Lung (tissue), 12 donors: Measurements from ENCODE around the gene SNAPC1. TPM values are rescaled to one million over a fixed set of nuclear protein-coding genes. Genes with fewer than 3 reads are reported as not detected.
"Not testable (repeated sequence)": the region's sequence is repeated elsewhere in the genome, so short reads cannot be mapped to it uniquely, and the experiment has no call there.

Experiments
- ATAC-seq: fragments of 200-7000 bp; cut with Tn5 transposase; one replicate; pipeline ENCODE4 v1.9.1; 2020; ENCODE audit warnings: moderate number of reproducible peaks; ENCODE audit not compliant: insufficient read depth, low FRiP score
- DNase-seq, 3 donors: peaks; one replicate each; pipeline ENCODE4 v3.0.0-alpha.2; 2013 to 2017
- H3K27ac ChIP-seq, 2 donors: one replicate each; pipeline ENCODE4 v1.5.1; 2013; ENCODE audit warnings: mild to moderate bottlenecking in 2 of 2, moderate library complexity in 2 of 2, control low read depth in 1 of 2, inconsistent platforms in 1 of 2, low read depth in 1 of 2, low read length in 1 of 2
- H3K27me3 ChIP-seq, 3 donors: one replicate each; pipeline ENCODE4 v1.5.1; 2013; ENCODE audit warnings: low read length in 2 of 3; ENCODE audit not compliant: control insufficient read depth in 3 of 3, insufficient read depth in 3 of 3
- H3K36me3 ChIP-seq, 4 donors: one replicate each; pipeline ENCODE4 v1.5.1; 2013; ENCODE audit warnings: low read length in 4 of 4, mild to moderate bottlenecking in 1 of 4, moderate library complexity in 1 of 4; ENCODE audit not compliant: control insufficient read depth in 4 of 4, insufficient read depth in 4 of 4
- H3K4me1 ChIP-seq, 5 donors: one replicate each; pipeline ENCODE4 v1.5.1; 2013; ENCODE audit warnings: low read length in 5 of 5, mild to moderate bottlenecking in 2 of 5, moderate library complexity in 1 of 5; ENCODE audit not compliant: control insufficient read depth in 5 of 5, insufficient read depth in 5 of 5
- H3K4me3 ChIP-seq: one replicate; pipeline ENCODE4 v1.5.1; 2013; ENCODE audit warnings: mild to moderate bottlenecking, control low read depth, moderate library complexity
- H3K9ac ChIP-seq, 2 donors: one replicate each; pipeline ENCODE4 v1.5.1; 2013; ENCODE audit warnings: low read length in 2 of 2, control low read depth in 1 of 2; ENCODE audit not compliant: insufficient read depth in 1 of 2
- H3K9me3 ChIP-seq, 4 donors: one replicate each; pipeline ENCODE4 v1.5.1; 2013; ENCODE audit warnings: low read length in 3 of 4, mild to moderate bottlenecking in 1 of 4, moderate library complexity in 1 of 4; ENCODE audit not compliant: control insufficient read depth in 4 of 4, insufficient read depth in 3 of 4
- WGBS, 2 donors: extraction: QIAGEN DNeasy Blood & Tissue Kit; methylation state at CpG; one replicate each; pipeline ENCODE4 v1.1.7; 2013; 5-methylcytosine and 5-hydroxymethylcytosine counted together
- polyA plus RNA-seq, 2 donors: library from polyadenylated mRNA; stranded (reverse); fragments of 200-250 nt; gene quantifications; one replicate each; pipeline ENCODE4 v1.2.1, GENCODE V29; 2013
- total RNA-seq, 2 donors: library from RNA; depleted of rRNA in 1 of 2; stranded (reverse); fragments of >200 nt in 1 of 2; gene quantifications; one replicate each; pipeline ENCODE4 v1.2.1, GENCODE V29; 2014 to 2021
- TF ChIP-seq, protein P1 (sequence below): IDR thresholded peaks from 2 replicates; pipeline ENCODE4 v1.5.1; 2012; ENCODE audit warnings: mild to moderate bottlenecking; ENCODE audit errors: control extremely low read depth, extremely low read depth
- donor health status: control.
- donor health status: control.
- donor health status: Bipolar disorder and iron deficiency.
- donor health status: healthy.
- donor health status: DM: yes; HTN: yes; CAD: no.

Gene SNAPC1
- total and polyA plus RNA-seq, 4 donors, result 4.2 to 9.5 (median 6.8) TPM

DNA sequence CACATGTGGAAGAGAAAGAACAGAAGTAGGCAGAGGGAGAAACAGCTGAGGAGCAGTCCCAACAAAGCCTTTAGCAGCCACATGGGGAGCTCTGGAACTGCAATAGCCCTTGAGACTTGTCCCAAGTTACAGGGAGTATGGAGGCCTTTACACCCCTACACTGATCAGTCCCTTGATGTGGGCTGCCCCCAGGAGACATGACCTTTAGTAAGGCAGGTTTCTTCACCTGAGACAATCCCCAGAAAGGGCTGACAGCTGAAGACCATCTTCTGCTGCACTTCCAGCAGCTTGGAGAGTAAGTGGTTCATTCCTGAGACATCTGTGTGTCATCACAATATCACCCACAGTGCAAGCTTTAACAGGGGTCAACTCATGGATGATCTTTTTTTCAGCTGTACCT lies 8.6 kb upstream of the SNAPC1 start:
- Histone ChIP-seq H3K4me3 (no peak overlapping the region), H3K9ac (no peak overlapping the region), H3K9me3 (no peaks in the 10 kb centered on the region), H3K36me3 (no peaks in the 10 kb centered on the region), H3K4me1 (peaks cover 0 to 12% (median 0%) of the 10 kb centered on the region in 5 donors), H3K27me3 (no peaks in the 10 kb centered on the region), H3K27ac (no peak overlapping the region)
- TF ChIP-seq, protein P1, sequence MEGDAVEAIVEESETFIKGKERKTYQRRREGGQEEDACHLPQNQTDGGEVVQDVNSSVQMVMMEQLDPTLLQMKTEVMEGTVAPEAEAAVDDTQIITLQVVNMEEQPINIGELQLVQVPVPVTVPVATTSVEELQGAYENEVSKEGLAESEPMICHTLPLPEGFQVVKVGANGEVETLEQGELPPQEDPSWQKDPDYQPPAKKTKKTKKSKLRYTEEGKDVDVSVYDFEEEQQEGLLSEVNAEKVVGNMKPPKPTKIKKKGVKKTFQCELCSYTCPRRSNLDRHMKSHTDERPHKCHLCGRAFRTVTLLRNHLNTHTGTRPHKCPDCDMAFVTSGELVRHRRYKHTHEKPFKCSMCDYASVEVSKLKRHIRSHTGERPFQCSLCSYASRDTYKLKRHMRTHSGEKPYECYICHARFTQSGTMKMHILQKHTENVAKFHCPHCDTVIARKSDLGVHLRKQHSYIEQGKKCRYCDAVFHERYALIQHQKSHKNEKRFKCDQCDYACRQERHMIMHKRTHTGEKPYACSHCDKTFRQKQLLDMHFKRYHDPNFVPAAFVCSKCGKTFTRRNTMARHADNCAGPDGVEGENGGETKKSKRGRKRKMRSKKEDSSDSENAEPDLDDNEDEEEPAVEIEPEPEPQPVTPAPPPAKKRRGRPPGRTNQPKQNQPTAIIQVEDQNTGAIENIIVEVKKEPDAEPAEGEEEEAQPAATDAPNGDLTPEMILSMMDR, result no peak
- ATAC-seq (no peak), DNase-seq (no peak)

DNA sequence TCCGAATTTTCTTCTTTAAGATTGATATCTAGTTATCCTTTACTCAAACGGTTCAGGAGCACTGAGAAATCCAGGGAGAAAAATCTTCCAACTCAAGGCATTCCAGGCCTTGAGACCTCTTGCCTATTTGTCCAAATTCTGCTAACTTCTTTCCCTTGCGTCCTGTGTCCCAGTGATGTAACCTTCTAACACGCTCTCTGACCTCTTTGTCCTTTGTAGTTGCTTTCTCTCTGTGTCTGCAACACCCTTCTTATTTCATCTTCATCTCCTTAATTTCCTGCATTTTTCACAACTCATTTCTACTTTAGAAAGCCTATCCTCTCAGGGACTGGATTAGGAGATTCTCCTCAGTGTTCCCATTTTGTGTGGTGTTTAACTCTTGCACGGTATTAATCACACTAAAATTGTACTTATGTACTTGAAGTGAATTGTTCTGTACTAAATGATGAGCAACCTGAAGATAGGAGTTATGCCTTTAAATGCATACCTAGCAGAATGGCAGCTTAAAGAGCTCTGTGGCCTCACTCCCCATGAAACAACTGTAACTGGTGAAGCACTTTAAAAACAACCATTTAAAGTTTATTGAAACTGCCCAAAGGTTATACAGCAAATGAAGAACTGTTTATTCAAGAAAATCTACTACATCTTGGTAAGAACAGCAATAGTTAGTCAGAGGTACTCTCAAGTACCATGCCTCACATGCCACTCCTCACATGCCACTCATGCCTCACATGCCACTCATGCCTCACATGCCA lies 7.4 kb upstream of the SNAPC1 start:
- H3K9ac ChIP-seq, result no peak overlapping the region
- H3K4me1 ChIP-seq, result peaks cover 0 to 12% (median 0%) of the 10 kb centered on the region in 5 donors
- TF ChIP-seq, protein P1, result no peak
- DNase-seq (no peak), ATAC-seq (no peak)
- H3K27me3 ChIP-seq, result no peaks in the 10 kb centered on the region
- peak overlapping the region in 1 of 2 donors; percentile 4 for H3K27ac ChIP-seq
- WGBS, 2 donors, result 82 to 87% methylated on average over 5 of the region's 5 CpGs
- no peaks in the 10 kb centered on the region for H3K9me3 ChIP-seq
- no peak overlapping the region for H3K4me3 ChIP-seq
- no peaks in the 10 kb centered on the region for H3K36me3 ChIP-seq

DNA sequence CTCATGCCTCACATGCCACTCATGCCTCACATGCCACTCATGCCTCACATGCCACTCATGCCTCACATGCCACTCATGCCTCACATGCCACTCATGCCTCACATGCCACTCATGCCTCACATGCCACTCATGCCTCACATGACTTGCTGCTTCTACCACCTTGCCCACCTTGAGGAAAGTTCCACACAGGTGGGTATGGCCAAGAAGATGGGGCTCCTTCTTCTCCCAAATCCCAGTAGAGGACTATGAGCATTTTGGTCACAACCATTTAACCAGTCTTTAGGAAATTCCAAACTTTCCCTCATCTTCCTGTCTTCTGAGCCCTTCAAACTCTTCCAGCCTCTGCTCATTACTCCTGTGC lies 6.9 kb upstream of the SNAPC1 start:
- not testable (repeated sequence) for H3K9ac ChIP-seq, H3K4me3 ChIP-seq, ATAC-seq, H3K27me3 ChIP-seq, DNase-seq, H3K9me3 ChIP-seq, H3K27ac ChIP-seq, H3K36me3 ChIP-seq
- H3K4me1 ChIP-seq, result peaks cover 0 to 11% (median 0%) of the 10 kb centered on the region in 5 donors

DNA sequence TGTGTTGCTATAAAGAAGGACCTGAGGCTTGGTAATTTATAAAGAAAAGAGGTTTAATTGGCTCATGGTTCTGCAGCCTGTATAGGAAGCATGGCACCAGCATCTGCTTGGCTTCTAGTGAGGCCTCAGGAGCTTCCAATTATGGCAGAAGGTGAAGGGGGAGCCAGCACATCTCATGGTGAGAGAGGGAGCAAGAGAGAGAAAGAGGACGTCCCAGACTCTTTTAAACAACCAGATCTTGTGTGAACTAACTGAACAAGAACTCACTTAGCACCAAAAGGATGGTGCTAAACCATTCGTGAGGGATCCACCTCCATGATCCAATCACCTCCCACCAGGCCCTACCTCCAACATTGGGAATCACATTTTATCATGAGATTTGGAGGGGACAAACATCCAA lies 6.1 kb upstream of the SNAPC1 start:
- no peak overlapping the region for H3K27ac ChIP-seq

More for the DNA sequence above, 6.1 kb upstream of the SNAPC1 start:
- Histone ChIP-seq H3K4me1 (peaks cover 0 to 7% (median 0%) of the 10 kb centered on the region in 5 donors), H3K9me3 (peaks cover 0 to 1% (median 0%) of the 10 kb centered on the region in 4 donors), H3K36me3 (no peaks in the 10 kb centered on the region), H3K9ac (no peak overlapping the region), H3K27me3 (no peaks in the 10 kb centered on the region), H3K4me3 (no peak overlapping the region)
- no peak for DNase-seq
- TF ChIP-seq, protein P1, result no peak
- 84 to 91% methylated on average over 2 of the region's 2 CpGs for WGBS, 2 donors
- no peak for ATAC-seq
